ENCODE measurements around the gene MLX.
A peak's percentile ranks its signal among the peaks of the same experiment; 100 is the strongest.

Gene MLX

DNA sequence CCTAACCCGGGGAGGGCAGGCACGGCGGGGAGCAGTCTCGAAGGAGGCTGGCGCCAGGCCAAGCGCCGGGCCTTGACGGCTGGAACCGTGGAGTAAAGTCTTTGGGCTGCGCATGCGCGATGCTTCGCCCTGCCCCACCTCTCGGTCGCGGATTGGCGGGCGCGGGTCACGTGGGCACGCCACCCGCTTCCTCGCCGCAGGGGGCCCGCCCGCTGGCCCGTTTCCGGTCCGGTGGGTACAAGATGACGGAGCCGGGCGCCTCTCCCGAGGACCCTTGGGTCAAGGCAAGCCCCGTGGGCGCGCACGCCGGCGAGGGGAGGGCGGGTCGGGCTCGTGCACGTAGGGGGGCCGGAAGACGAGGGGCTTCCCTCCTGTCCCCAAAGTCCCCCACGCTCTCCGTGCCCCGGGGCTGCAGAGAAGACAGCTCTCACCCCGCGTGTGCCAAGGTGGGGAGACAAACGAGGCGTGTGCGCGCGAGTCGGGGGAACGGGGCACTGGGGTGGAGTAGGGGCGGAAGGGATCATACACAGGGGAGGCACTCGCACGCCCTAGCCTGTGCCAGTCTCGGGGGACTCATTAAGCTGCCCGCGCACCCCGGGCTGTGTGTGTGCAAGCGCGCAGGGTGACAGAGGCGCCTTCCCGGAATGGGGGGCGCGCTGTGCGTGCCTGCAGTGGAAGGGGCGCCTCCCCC is at the start of gene MLX:
TSS of gene MLX (plus strand) at position 218 of the 691 bp plus-strand sequence. CDS start at position 243, 25 bp downstream.
- DNase-seq (ENCODE audit: low spot score) = peak; percentile 98

DNA sequence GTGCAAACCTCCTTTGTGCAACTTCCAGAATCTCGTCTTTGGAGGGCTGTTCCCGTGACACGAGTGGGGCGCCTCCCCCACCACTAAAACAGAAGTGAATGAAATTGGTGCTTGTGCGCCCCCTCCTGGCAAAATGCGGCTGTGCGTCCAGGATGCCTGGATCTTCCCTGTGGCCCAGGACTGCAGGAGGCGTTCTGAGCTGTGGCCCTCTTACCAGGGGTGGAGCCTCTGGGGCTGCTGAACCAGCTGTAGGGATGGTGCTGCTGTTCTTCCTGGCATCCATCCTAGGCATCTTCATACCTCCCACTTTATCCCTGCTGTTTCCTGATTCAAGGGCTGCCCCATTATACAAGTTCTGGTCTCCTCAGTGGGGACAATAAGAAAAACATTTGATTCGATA is 49.4 kb upstream of the MLX start:
- DNase-seq (ENCODE audit: low spot score) = peak; percentile 90

GRCh38 chr17:42518046-42518754 is 48.7 kb upstream of the MLX start:
- DNase-seq (ENCODE audit: low spot score) = no peak

DNA sequence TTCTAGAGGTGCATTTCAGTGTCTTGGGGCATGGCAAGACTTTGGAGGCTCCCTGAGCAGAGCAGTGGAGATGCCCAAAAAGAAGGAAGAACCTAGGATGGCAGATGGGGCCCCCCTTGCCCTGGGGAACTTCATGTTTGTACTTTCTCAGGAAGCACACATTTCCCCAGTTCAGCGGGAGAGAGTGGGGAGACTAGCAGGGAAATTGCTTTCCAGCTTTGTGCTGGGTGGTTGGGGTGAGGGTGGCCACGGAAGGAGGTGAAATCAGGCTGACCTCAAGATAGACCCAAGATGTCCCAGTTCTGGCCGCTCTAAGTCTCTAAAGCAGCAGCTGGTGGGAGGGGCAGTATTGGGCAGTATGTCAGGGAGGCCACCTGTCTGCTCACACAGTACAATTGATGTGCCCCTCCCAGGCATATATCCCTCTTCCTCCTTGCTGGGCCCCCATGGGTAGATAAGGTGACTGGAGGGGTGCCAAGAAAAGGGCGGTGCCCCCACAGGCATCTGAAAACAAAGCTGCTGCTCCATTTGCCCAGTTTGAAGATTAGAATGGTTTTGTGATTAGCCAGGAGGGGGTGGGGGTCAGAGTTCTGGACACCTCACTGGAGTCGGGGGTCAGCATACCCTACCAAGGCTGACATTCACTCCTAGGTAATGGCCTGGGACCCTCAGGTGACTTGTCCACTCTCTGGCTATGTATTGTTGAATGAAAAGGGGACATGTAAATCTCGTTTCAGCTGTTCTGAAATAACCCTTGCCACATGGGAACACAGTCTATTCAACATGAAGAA is 48.0 kb upstream of the MLX start:
- DNase-seq (ENCODE audit: low spot score) = no peak

DNA sequence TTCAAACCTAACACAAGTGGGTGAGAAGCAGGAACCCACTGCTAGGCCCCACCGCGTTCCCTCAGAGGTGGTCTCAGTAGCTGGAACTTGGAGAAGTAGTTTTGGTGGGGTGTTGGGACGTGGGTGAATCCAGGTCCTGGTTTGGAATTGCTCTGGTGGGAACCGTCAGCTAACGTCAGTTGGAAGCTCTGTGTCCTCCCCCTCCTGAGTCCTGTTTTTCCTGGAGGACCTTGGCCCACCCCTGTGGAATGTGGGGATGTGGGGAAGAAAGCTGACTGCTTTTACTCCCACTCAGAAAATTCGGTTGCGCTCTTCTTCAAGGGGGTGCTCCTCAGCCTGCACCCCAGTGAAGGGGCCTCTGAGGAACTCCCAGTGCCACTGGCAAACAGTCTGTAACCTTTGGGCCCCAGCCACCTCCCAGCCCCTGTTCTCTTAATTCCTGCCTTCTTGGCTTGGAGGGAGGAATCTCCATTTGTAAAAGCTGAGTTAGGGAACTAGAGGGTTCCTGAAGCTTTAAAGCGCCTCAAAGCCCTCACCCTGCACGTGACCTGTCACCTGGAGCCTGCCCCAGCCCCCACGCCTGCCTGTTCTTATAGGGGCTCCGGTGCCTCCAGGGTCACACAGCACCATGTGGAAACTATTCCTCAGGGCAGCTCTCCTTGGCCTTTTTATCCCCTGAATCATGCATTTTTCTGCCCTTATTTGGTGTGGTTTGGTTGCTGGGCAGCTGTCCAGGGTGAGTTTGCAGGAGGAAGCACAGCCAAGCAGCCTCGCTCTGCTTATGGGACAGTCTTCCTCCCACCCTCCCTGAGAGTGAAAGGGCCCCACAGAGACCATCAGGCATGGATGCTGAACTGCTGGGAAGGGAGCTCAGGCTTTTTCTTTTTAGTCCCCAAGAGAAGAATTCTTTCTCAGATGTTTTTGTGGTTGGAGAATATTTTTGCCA is 47.1 kb upstream of the MLX start:
- peak; percentile 90 for DNase-seq (ENCODE audit: low spot score)

DNA sequence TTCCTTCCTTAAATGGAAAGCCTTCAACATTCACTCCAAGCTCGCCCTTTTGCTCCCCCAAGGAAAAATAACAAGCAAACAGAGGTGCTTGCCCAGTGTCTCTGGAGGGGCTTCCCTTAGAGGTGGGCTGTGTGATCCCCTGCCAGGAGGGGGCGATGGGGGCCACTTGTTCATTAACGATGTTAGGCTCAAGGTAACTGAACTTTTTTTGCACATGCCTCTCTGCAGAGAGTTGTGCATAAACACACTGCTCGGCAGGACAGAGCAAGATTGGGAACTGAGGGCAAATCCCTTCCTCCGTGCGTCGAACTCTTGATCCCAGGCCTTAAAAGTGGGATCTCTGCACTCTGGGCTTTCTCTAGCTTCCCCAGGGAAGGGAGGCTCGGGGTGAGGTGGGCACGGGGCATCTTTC is 46.4 kb upstream of the MLX start:
- DNase-seq (ENCODE audit: low spot score) = no peak

- DNase-seq (ENCODE audit: low spot score) = no peak
Measured at GRCh38 chr17:42521036-42521435, 45.9 kb upstream of the MLX start.

DNA sequence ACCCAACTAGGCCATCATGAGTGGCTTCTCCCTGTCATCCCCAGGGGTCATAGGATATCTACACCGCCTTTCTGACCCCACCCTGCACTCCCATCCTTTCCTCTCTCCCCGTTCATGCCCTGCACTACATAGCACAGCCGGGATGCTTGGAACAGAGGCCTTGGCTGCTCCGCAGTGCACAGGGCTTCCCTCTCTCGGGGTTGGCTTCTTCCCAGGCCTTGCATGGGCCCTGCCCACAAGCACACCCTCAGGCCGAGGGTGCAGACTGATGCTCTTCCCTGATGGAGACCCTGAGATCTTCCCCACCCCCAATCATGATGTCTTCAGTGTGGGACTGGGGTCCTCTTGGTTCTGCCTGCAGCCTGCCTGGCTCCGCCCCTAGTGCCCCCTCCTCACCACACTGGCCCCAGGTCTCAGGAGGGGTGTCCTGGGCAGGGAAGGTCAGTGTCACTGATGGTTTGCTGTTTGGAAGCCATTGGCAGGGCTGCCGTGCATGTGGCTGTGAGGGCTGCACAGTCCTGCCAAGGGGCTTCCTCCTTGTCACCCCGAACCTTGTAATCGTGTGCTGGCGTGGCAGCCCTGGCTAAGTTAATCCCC is 45.1 kb upstream of the MLX start:
- no peak for DNase-seq (ENCODE audit: low spot score)

GRCh38 chr17:42522263-42522790 is 44.6 kb upstream of the MLX start:
- no peak for DNase-seq (ENCODE audit: low spot score)

- DNase-seq (ENCODE audit: low spot score) = no peak
Measured at GRCh38 chr17:42522798-42523278, 44.1 kb upstream of the MLX start.

DNA sequence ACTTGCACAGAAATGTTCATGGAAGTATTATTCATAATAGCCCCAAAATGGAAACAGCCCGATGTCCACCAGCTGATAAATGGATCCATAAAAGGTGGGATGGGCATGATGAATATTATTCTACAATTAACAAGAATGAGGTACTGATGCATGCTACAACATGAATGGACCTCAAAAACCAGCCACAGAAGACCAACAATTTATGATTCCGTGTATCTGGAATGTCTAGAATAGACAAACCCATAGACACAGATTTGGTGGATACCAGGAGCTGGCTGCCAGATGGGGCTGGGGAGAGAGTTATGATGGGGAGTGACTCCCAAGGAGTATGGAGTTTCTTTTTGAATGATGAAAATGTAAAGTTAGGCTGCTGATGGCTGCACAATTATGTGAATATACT is 41.7 kb upstream of the MLX start:
- no peak for DNase-seq (ENCODE audit: low spot score)

DNA sequence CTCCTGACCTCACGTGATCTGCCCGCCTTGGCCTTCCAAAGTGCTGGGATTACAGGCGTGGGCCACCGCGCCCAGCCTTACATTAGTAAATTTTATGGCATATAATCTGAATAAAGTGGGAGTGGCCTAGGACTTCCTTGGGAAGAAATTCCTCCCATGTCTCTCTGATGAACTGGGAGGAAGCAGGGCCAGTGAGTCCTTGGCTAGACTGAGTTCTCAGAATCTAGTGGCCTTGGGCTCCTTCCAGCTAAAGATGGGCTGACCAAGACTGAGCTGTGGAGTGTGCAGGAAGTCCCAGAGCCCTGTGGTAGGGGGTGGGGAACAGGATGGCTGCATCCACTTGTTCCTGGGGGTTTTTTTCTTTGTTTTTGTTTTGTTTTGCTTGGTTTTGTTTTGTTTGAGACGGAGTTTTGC is 40.9 kb upstream of the MLX start:
- DNase-seq (ENCODE audit: low spot score) = no peak

GRCh38 chr17:42527932-42528331 is 39.0 kb upstream of the MLX start:
- DNase-seq (ENCODE audit: low spot score) = no peak

DNA sequence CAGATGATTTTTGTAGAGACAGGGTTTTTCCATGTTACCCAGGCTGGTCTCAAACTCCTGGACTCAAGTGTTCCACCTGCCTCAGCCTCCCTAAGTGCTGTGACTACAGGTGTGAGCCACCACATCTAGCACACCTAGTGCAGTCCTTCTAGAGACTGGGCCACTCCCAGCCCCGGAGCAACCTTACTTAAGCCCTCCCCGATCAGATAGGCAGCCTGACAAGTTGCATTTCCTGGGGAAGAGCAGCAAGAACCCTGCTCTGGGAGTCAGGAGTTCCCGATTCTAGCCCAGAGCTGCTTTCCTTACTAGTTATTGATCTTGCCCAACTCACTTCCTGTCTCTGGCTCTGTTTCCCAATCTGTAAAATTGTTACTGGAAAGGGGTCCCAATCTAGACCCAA is 37.8 kb upstream of the MLX start:
- no peak for DNase-seq (ENCODE audit: low spot score)

- no peak for DNase-seq (ENCODE audit: low spot score)
Measured at GRCh38 chr17:42530952-42531454, 35.9 kb upstream of the MLX start.

DNA sequence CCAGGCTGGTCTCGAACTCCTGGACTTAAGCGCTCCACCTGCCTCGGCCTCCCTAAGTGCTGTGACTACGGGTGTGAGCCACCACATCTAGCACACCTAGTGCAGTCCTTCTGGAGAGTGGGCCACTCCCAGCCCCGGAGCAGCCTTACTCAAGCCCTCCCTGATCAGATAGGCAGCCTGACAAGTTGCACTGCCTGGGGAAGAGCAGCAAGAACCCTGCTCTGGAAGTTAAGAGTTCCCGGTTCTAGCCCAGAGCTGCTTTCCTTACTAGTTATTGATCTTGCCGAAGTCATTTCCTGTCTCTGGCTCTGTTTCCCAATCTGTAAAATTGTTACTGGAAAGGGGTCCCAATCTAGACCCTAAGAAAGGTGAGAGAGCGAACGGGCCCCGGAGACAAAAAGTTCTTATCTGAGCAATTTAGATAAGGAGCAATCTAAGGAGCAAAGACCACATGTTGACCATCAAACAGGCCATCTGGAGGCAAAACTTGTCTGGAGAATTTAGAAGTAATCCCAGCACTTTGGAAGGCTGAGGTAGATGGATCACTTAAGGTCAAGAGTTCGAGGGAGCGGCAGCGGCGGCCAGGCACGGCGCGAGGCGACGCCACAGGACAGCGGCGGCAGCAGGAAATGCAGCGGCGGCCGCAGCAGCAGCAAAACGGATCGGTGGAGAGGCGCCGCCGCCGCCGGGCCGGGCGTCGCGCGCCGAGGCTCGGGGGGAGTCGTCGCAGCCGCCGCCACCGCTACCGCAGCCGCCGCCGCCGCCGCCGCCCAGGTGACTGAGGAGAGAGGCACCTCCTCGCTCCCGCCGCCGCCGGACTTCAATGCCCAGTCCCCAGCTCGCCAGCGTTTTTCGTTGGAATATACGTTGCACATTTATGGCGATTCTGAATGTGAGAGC is 35.2 kb upstream of the MLX start:
- peak; percentile 83 for DNase-seq (ENCODE audit: low spot score)

DNA sequence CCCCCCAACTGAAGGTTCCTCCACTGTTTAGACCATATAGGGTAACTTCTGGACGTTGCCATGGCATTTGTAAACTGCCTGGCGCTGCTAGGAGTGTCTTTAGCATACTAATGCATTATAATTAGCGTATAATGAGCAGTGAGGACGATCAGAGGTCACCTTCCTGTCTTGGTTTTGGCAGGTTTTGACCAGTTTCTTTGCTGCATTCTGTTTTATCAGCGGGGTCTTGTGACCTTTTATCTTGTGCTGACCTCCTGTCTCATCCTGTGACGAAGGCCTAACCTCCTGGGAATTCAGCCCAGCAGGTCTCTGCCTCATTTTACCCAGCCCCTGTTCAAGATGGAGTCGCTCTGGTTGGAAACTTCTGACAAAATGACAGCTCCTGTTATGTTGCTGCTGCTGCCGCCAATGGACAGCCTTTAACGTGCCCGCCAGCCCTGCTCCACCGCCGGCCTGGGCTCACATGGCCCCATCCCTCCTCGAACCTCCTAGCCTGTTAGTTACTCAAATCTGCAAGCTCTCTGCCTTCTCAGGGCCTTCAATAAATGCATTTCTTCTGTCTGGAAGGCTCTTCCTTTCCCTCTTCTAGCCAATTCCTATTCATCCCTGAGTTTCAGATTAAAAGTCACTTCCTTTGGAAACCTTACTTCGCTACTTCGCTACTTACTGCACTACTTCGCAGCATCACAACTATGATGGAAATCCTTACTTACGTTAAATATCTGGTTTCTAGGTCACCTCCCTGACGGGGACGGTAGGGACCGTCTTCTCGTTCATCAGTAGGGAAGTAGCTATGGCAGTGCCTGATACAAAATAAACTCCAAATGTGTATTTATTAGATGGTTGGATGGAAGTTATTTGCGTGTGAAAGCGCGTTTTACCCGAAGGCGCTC is 31.5 kb upstream of the MLX start:
- no peak for DNase-seq (ENCODE audit: low spot score)

GRCh38 chr17:42536048-42536371 is 30.9 kb upstream of the MLX start, which contains the start of gene NAGLU:
NAGLU (plus strand) TSS chr17:42536241; CDS start chr17:42536273, 32 bp downstream.
- DNase-seq (ENCODE audit: low spot score) = peak; percentile 96
